Measurements from ENCODE around the gene OR2A5. TPM values are rescaled to one million over a fixed set of nuclear protein-coding genes. Genes with fewer than 3 reads are reported as not detected.

OR2A5 gene
- total and polyA plus RNA-seq, 2 of the 4 experiments (the other 2 are of a cell fraction), result not detected

- dilution Hi-C loops (cut with HindIII; ENCODE audit: low sequenced_read_pairs, unreplicated experiment) (no loop called here), in situ Hi-C loops (cut with MboI; ENCODE audit: low sequenced_read_pairs) (no loop called here), intact Hi-C loops (cut with micrococcal nuclease) (loop anchor here (5.0 kb wide), 1 partner anchor 99 kb away; no protein-coding TSS in a partner anchor)
- Histone ChIP-seq H2BK120ac (ENCODE audit: low read depth, low read length) (no peak overlapping the region), H2AFZ (replicated peaks; ENCODE audit: low read length, poor library complexity) (no peak overlapping the region), H2BK20ac (ENCODE audit: low read depth, low read length) (no peak overlapping the region), H3K79me1 (ENCODE audit: low read depth in 1 of 2, low read length in 2 of 2) (no peaks in the 10 kb centered on the region), H3K14ac (replicated peaks; ENCODE audit: low read depth, low read length) (no peak overlapping the region), H3K56ac (ENCODE audit: extremely low read depth, insufficient read depth, low read length) (no peak overlapping the region), H3K9me1 (ENCODE audit: insufficient read depth, low read length) (no peaks in the 10 kb centered on the region), H4K91ac (ENCODE audit: insufficient read depth, low read depth, low read length) (no peak overlapping the region), H3K4me2 (ENCODE audit: low read depth, low read length) (no peak overlapping the region), H2BK15ac (ENCODE audit: low read depth, low read length) (no peak overlapping the region), H3K4me3 (ENCODE audit: insufficient read depth, low read depth, low read length) (no peak overlapping the region), H3K4ac (ENCODE audit: low read depth, low read length) (no peak overlapping the region), H2BK5ac (ENCODE audit: low read depth, low read length, poor library complexity, severe bottlenecking) (no peak overlapping the region), H4K8ac (ENCODE audit: low read depth in 2 of 2, low read length in 2 of 2) (no peak overlapping the region), H3K27me3 (ENCODE audit: control insufficient read depth, insufficient read depth, low read length) (no peaks in the 10 kb centered on the region; the same call in 1 of the 2 replicates), H3K9ac (ENCODE audit: low read depth, low read length) (no peak overlapping the region), H2AK5ac (ENCODE audit: low read depth, low read length) (no peak overlapping the region), H3K9me3 (ENCODE audit: control insufficient read depth, insufficient read depth, low read length) (no peaks in the 10 kb centered on the region), H3K23ac (ENCODE audit: low read depth, low read length) (no peak overlapping the region), H3K18ac (ENCODE audit: low read depth, low read length) (no peak overlapping the region), H3K36me3 (ENCODE audit: control insufficient read depth, insufficient read depth, low read length) (no peaks in the 10 kb centered on the region), H3K27ac (ENCODE audit: insufficient read depth, low read length) (no peak overlapping the region), H3K4me1 (ENCODE audit: control insufficient read depth, insufficient read depth, low read length) (no peaks in the 10 kb centered on the region), H2AK9ac (replicated peaks; ENCODE audit: low read depth, low read length, poor library complexity) (no peak overlapping the region), H4K20me1 (ENCODE audit: insufficient read depth, low read length) (no peaks in the 10 kb centered on the region), H4K5ac (ENCODE audit: low read depth, low read length) (no peak overlapping the region)
- no peak for ATAC-seq (ENCODE audit: low read depth)
- DNase-seq, result no peak
- TF ChIP-seq RAD21 (IDR thresholded peaks at IDR 0.05; ENCODE audit: low read length) (no peak), USF2 (IDR thresholded peaks at IDR 0.05; ENCODE audit: low read depth, low read length) (no peak), NFE2L2 (IDR thresholded peaks at IDR 0.05; ENCODE audit: low read depth, low read length) (no peak)
- ChIA-PET POLR2A (ENCODE audit: unreplicated experiment) (no interaction called here), CTCF (no interaction called here)
- no CpG with 5 or more reads among the region's 3 CpGs for WGBS, 2 experiments (ENCODE audit: extremely low coverage in 2 of 2, insufficient read length in 1 of 2)
- BruUV-seq (replicated peaks), result no TSS peak
Measured at GRCh38 chr7:144028547-144028946, 20.2 kb upstream of the OR2A5 start.

Measured in IMR-90 (cell line).